ENCODE results near the gene FGFBP2.
"Not testable (repeated sequence)": the region's sequence is repeated elsewhere in the genome, so short reads cannot be mapped to it uniquely, and the experiment has no call there.

Gene FGFBP2

DNA sequence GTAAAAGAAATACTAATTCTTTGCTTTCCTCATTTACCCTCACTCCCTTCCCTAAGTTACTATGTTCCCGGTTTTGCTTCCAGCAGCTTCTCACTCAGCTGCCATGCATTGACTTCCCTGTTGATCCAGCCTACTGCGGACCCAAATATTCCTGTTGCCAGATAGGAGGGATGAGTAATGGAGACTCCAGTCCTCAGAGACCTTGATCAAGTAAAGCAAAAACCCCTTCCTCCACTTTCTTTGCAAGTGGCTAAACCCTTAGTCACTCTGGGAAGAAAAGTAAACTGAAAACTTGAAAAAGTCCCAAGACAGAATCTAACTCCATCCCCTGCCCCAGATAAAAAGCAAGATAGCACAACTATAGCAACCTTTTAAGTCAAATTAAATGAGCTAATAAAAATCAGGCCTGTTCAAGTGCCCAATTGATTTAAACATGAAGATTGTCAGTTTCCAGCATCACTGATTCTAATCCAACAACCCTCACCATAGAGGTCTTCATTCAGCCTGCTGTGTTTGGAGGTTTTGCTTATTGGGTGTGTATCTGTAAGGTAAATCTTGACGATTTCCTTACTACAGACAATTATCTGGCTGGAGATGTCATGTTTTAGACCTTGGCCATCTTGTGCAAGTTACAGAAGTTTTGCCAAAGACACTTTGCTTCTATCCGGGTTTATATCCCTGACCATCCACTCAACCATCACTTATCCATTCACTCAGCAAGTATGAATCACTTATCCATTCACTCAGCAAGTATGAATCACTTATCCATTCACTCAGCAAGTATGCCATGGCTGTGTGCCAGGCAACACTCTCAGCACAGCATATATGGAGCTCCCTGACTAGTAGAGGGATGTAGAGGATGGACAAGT is 42.0 kb downstream of the FGFBP2 start:
- FAIRE-seq (no peak), DNase-seq (ENCODE audit: insufficient read length, low spot score) (no peak)
- no peak for TF ChIP-seq CTCF (IDR thresholded peaks at IDR 0.05; ENCODE audit: insufficient read depth, missing control alignments)

DNA sequence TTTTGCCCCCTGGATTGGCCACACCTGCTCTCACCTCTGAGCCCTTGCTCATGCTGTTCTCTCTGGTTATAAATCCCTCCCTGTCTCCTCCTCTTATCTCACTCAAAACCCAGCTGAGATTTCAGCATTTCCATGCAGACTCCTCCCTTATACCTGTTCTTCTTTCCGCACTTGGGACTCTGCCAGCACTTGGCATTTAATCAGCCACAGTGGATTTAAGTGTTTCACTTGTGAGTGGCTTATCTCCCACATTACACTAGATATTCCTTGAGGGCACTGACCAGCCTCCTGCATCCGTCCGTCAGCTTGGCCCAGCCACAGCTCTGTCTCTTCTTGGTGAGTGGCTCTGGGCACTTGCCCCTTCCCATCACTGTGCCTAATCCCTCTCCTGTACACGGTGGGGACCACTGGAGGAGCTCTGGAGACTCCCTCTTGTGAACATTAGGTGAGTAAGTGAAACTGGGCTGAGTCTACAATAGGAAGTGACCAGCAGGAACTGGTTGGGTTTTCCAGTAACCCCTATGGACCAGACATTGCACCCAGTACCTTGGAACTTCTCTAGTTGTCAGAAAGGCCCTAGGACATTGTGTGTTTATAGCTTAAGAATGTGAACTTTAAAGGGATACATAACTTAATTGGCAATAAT is 44.4 kb downstream of the FGFBP2 start:
- TF ChIP-seq CTCF (IDR thresholded peaks at IDR 0.05; ENCODE audit: insufficient read depth, missing control alignments) = no peak
- FAIRE-seq (no peak), DNase-seq (ENCODE audit: insufficient read length, low spot score) (no peak)

DNA sequence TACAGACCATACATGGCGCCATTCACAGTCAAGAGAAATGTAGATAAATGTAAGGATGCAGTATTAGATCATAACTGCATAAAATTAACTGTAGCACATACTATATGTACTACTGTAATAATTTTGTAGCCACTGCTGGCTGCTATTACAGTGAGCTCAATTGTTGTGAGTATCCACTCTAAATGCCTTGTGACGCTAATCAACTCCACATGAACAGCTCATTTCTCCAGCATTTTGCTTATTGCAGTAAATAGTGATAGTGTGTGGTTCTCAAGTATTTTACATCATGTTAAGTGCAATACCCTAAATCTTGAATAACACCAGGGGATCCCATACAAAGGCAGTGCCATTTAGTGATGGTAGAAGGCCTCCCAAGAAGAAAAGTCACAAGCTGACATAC is 45.7 kb downstream of the FGFBP2 start:
- FAIRE-seq (no peak), DNase-seq (ENCODE audit: insufficient read length, low spot score) (no peak)
- no peak for TF ChIP-seq CTCF (IDR thresholded peaks at IDR 0.05; ENCODE audit: insufficient read depth, missing control alignments)

DNA sequence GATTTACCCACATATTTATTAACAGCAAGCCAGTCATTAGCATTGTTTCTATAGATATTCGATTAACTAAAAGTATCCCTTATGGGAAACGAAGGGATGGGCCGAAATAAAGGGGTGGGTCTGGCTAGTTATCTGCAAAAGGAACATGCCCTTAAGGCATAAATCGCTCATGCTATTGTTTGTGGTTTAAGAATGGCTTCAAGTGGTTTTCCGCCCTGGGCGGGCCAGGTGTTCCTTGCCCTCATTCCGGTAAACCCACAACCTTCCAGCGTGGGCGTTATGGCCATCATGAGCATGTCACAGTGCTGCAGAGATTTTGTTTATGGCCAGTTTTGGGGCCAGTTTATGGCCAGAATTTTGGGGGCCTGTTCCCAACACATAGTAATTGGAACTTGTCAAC is 46.6 kb downstream of the FGFBP2 start:
- not testable (repeated sequence) for FAIRE-seq; DNase-seq (ENCODE audit: insufficient read length, low spot score)

DNA sequence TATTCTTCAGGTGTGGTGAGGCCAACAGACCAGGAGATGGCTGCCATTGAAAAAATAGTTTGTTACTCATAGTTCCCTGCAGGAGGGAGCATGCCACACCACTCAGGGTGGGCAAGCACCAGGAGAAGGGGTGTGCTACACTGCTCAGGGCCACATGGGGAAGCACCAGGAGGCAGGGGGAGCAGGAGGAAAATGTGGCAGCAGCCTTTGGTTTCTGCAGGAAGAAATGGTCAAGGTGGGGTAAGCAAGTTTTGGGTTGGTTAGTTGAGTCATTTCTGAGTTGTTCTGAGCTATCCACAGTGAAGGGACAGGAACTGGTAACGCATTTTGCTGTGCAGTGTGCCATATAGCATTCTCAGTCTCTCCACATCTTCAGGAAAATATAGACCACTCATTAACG is 48.2 kb downstream of the FGFBP2 start:
- FAIRE-seq = no peak
- TF ChIP-seq CTCF (IDR thresholded peaks at IDR 0.05; ENCODE audit: insufficient read depth, missing control alignments) = no peak
- no peak for DNase-seq (ENCODE audit: insufficient read length, low spot score)

DNA sequence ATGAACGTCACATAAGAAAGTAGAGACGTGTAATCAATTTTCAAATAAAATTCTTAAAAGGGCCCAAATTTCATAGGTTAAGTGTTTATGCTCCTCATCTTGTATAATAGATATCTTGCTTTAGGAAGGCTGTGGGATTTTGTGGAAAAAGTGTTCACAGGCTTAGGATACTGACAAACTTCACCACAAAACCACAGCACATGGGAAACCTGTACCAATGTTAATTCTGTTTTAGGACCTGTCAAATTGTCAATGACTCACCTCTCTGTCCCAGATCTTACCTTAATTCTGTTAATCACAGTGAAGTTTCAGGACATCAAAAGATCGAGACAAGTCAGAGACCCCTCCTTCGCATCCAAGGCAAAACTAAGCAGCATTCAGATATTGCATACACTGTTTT is 48.7 kb downstream of the FGFBP2 start:
- no peak for TF ChIP-seq CTCF (IDR thresholded peaks at IDR 0.05; ENCODE audit: insufficient read depth, missing control alignments)
- DNase-seq (ENCODE audit: insufficient read length, low spot score) = no peak
- no peak for FAIRE-seq

GRCh38 chr4:15913631-15913970 is 49.4 kb downstream of the FGFBP2 start:
- DNase-seq (ENCODE audit: insufficient read length, low spot score) (no peak), FAIRE-seq (no peak)
- TF ChIP-seq CTCF (IDR thresholded peaks at IDR 0.05; ENCODE audit: insufficient read depth, missing control alignments) = no peak

Measured in D721Med (cell line).